ENCODE data around the gene IL12RB1.

IL12RB1 gene

GRCh38 chr19:18086590-18087138, at the start of gene IL12RB1:
IL12RB1 (minus strand) TSS chr19:18086934; CDS start chr19:18086823, 111 bp downstream.
- Mint-ChIP-seq H3K4me1 (peaks cover 68% of the 10 kb centered on the region), H3K36me3 (peaks cover 8% of the 10 kb centered on the region), H3K9me3 (no peaks in the 10 kb centered on the region), H3K27me3 (no peaks in the 10 kb centered on the region), H3K27ac (peak within 1 kb of the TSS; percentile 97), H3K4me3 (peak within 1 kb of the TSS; percentile 94)

- Mint-ChIP-seq H3K27ac (no peak overlapping the region), H3K27me3 (no peaks in the 10 kb centered on the region), H3K9me3 (no peaks in the 10 kb centered on the region), H3K4me1 (no peaks in the 10 kb centered on the region), H3K4me3 (no peak overlapping the region), H3K36me3 (peaks cover 13% of the 10 kb centered on the region)
Measured at GRCh38 chr19:18135712-18136584, 49.2 kb upstream of the IL12RB1 start.

- H3K27me3 Mint-ChIP-seq = no peaks in the 10 kb centered on the region
- H3K4me3 Mint-ChIP-seq = no peak overlapping the region
- no peak overlapping the region for H3K27ac Mint-ChIP-seq
- no peaks in the 10 kb centered on the region for H3K4me1 Mint-ChIP-seq
- no peaks in the 10 kb centered on the region for H3K9me3 Mint-ChIP-seq
- H3K36me3 Mint-ChIP-seq = peaks cover 7% of the 10 kb centered on the region
Measured at GRCh38 chr19:18131841-18132596, 45.3 kb upstream of the IL12RB1 start.

GRCh38 chr19:18130523-18131242, 43.9 kb upstream of the IL12RB1 start:
- Mint-ChIP-seq H3K4me1 (no peaks in the 10 kb centered on the region), H3K4me3 (no peak overlapping the region), H3K36me3 (peaks cover 7% of the 10 kb centered on the region), H3K27ac (no peak overlapping the region), H3K9me3 (no peaks in the 10 kb centered on the region), H3K27me3 (no peaks in the 10 kb centered on the region)

- peaks cover 5% of the 10 kb centered on the region for H3K36me3 Mint-ChIP-seq
- H3K4me1 Mint-ChIP-seq = no peaks in the 10 kb centered on the region
- H3K27me3 Mint-ChIP-seq = no peaks in the 10 kb centered on the region
- H3K9me3 Mint-ChIP-seq = no peaks in the 10 kb centered on the region
- no peak overlapping the region for H3K4me3 Mint-ChIP-seq
- H3K27ac Mint-ChIP-seq = no peak overlapping the region
Measured at GRCh38 chr19:18128805-18129204, 42.1 kb upstream of the IL12RB1 start.

GRCh38 chr19:18128044-18128443, 41.3 kb upstream of the IL12RB1 start:
- Mint-ChIP-seq H3K9me3 (no peaks in the 10 kb centered on the region), H3K4me3 (no peak overlapping the region)

GRCh38 chr19:18126097-18126496, 39.4 kb upstream of the IL12RB1 start:
- Mint-ChIP-seq H3K4me3 (no peak overlapping the region), H3K4me1 (no peaks in the 10 kb centered on the region), H3K27me3 (no peaks in the 10 kb centered on the region), H3K9me3 (no peaks in the 10 kb centered on the region), H3K27ac (no peak overlapping the region), H3K36me3 (peaks cover 2% of the 10 kb centered on the region)

More at GRCh38 chr19:18128044-18128443, 41.3 kb upstream of the IL12RB1 start:
- H3K36me3 Mint-ChIP-seq = peaks cover 5% of the 10 kb centered on the region
- no peaks in the 10 kb centered on the region for H3K4me1 Mint-ChIP-seq
- H3K27me3 Mint-ChIP-seq = no peaks in the 10 kb centered on the region
- H3K27ac Mint-ChIP-seq = no peak overlapping the region

GRCh38 chr19:18123819-18124218, 37.1 kb upstream of the IL12RB1 start:
- Mint-ChIP-seq H3K4me3 (no peak overlapping the region), H3K27ac (no peak overlapping the region), H3K27me3 (no peaks in the 10 kb centered on the region), H3K9me3 (no peaks in the 10 kb centered on the region), H3K36me3 (peaks cover 3% of the 10 kb centered on the region), H3K4me1 (peaks cover 17% of the 10 kb centered on the region)

- H3K27me3 Mint-ChIP-seq = no peaks in the 10 kb centered on the region
- peaks cover 3% of the 10 kb centered on the region for H3K36me3 Mint-ChIP-seq
- H3K27ac Mint-ChIP-seq = peak overlapping the region; percentile 74
- peaks cover 20% of the 10 kb centered on the region for H3K4me1 Mint-ChIP-seq
- no peaks in the 10 kb centered on the region for H3K9me3 Mint-ChIP-seq
- H3K4me3 Mint-ChIP-seq = no peak overlapping the region
Measured at GRCh38 chr19:18122860-18123795, 36.4 kb upstream of the IL12RB1 start.

- no peaks in the 10 kb centered on the region for H3K9me3 Mint-ChIP-seq
- peaks cover 3% of the 10 kb centered on the region for H3K36me3 Mint-ChIP-seq
Measured at GRCh38 chr19:18122424-18122823, 35.7 kb upstream of the IL12RB1 start.

GRCh38 chr19:18121166-18121565, 34.4 kb upstream of the IL12RB1 start:
- H3K27me3 Mint-ChIP-seq = no peaks in the 10 kb centered on the region
- H3K36me3 Mint-ChIP-seq = peaks cover 3% of the 10 kb centered on the region
- no peak overlapping the region for H3K27ac Mint-ChIP-seq
- peaks cover 29% of the 10 kb centered on the region for H3K4me1 Mint-ChIP-seq
- H3K9me3 Mint-ChIP-seq = no peaks in the 10 kb centered on the region
- no peak overlapping the region for H3K4me3 Mint-ChIP-seq

More at GRCh38 chr19:18122424-18122823, 35.7 kb upstream of the IL12RB1 start:
- Mint-ChIP-seq H3K27me3 (no peaks in the 10 kb centered on the region), H3K27ac (no peak overlapping the region), H3K4me3 (no peak overlapping the region), H3K4me1 (peaks cover 22% of the 10 kb centered on the region)

- Mint-ChIP-seq H3K36me3 (peaks cover 3% of the 10 kb centered on the region), H3K27me3 (no peaks in the 10 kb centered on the region), H3K9me3 (no peaks in the 10 kb centered on the region), H3K27ac (peak overlapping the region; percentile 99), H3K4me3 (peak overlapping the region; percentile 86), H3K4me1 (peaks cover 34% of the 10 kb centered on the region)
Measured at GRCh38 chr19:18120127-18120526, 33.4 kb upstream of the IL12RB1 start.

- H3K27ac Mint-ChIP-seq = peak overlapping the region; percentile 99
- peak overlapping the region; percentile 86 for H3K4me3 Mint-ChIP-seq
- H3K9me3 Mint-ChIP-seq = no peaks in the 10 kb centered on the region
- peaks cover 34% of the 10 kb centered on the region for H3K4me1 Mint-ChIP-seq
- H3K27me3 Mint-ChIP-seq = no peaks in the 10 kb centered on the region
- H3K36me3 Mint-ChIP-seq = peaks cover 3% of the 10 kb centered on the region
Measured at GRCh38 chr19:18119717-18120105, 33.0 kb upstream of the IL12RB1 start.

- H3K4me1 Mint-ChIP-seq = peaks cover 34% of the 10 kb centered on the region
- H3K9me3 Mint-ChIP-seq = no peaks in the 10 kb centered on the region
- H3K36me3 Mint-ChIP-seq = peaks cover 3% of the 10 kb centered on the region
- H3K27me3 Mint-ChIP-seq = no peaks in the 10 kb centered on the region
- H3K27ac Mint-ChIP-seq = peak overlapping the region; percentile 99
- H3K4me3 Mint-ChIP-seq = peak overlapping the region; percentile 86
Measured at GRCh38 chr19:18119013-18119716, 32.4 kb upstream of the IL12RB1 start.

Data from activated naive CD4-positive, alpha-beta T cell treated with anti-CD3 and anti-CD28 coated beads, Interleukin-2, amount 50 U/mL, for 24 hours (primary cell).